DMS79 (cell line): Measurements from ENCODE around the gene HIC1.

Experiments
- DNase-seq: peaks from one replicate; lab custom pipeline; 2025; lab: John Stamatoyannopoulos, UW

HIC1 gene

GRCh38 chr17:2076087-2076984 is 21.4 kb downstream of the HIC1 start:
- peak; percentile 66 for DNase-seq

- no peak for DNase-seq
These were observed 22.1 kb downstream of the HIC1 start for GRCh38 chr17:2077040-2077439.

- no peak for DNase-seq
These were observed 26.7 kb downstream of the HIC1 start for GRCh38 chr17:2081564-2081963.

GRCh38 chr17:2082003-2082781 is 27.3 kb downstream of the HIC1 start:
- no peak for DNase-seq

- no peak for DNase-seq
These were observed 28.7 kb downstream of the HIC1 start for GRCh38 chr17:2083613-2084035.

GRCh38 chr17:2084036-2084765 is 29.3 kb downstream of the HIC1 start:
- no peak for DNase-seq

GRCh38 chr17:2084766-2085647 is 30.1 kb downstream of the HIC1 start:
- no peak for DNase-seq

GRCh38 chr17:2085648-2085949 is 30.7 kb downstream of the HIC1 start:
- no peak for DNase-seq

- DNase-seq: no peak
These were observed 31.4 kb downstream of the HIC1 start for GRCh38 chr17:2086306-2086705.

GRCh38 chr17:2087597-2088211 is 32.8 kb downstream of the HIC1 start:
- no peak for DNase-seq

GRCh38 chr17:2089021-2089422 is 34.1 kb downstream of the HIC1 start:
- DNase-seq: no peak

GRCh38 chr17:2090210-2090641 is 35.3 kb downstream of the HIC1 start:
- no peak for DNase-seq

- DNase-seq: no peak
These were observed 36.1 kb downstream of the HIC1 start for GRCh38 chr17:2090804-2091534.

GRCh38 chr17:2092253-2092652 is 37.4 kb downstream of the HIC1 start:
- DNase-seq: no peak

GRCh38 chr17:2093349-2093748 is 38.4 kb downstream of the HIC1 start:
- peak; percentile 50 for DNase-seq

GRCh38 chr17:2094891-2095535 is 40.1 kb downstream of the HIC1 start:
- peak; percentile 55 for DNase-seq

GRCh38 chr17:2095536-2095910 is 40.6 kb downstream of the HIC1 start:
- DNase-seq: no peak

- DNase-seq: peak; percentile 86
These were observed 46.8 kb downstream of the HIC1 start for GRCh38 chr17:2101448-2102257.
